Activated T-helper 17 cell treated with anti-CD3 and anti-CD28 coated beads, Interleukin-2, amount 50 U/mL, for 72 hours (primary cell): ENCODE measurements around the gene VEGFA. TPM values are rescaled to one million over a fixed set of nuclear protein-coding genes. Genes with fewer than 3 reads are reported as not detected.
"Not testable (repeated sequence)": the region's sequence is repeated elsewhere in the genome, so short reads cannot be mapped to it uniquely, and the experiment has no call there.

Experiments
- ATAC-seq: fragments of 150-1000 bp; cut with Tn5 transposase; replicated peaks from 2 replicates; pipeline ENCODE4 v1.10.0; 2021; ENCODE audit warnings: mild to moderate bottlenecking, moderate library complexity
- H3K27ac Mint-ChIP-seq: one replicate; pipeline ENCODE4 v1.8.0; 2022; ENCODE audit warnings: mixed read lengths
- H3K27me3 Mint-ChIP-seq: one replicate; pipeline ENCODE4 v1.8.0; 2022; ENCODE audit warnings: mixed read lengths
- H3K36me3 Mint-ChIP-seq: one replicate; pipeline ENCODE4 v1.8.0; 2022; ENCODE audit warnings: low read depth, mild to moderate bottlenecking, mixed read lengths
- H3K4me1 Mint-ChIP-seq: one replicate; pipeline ENCODE4 v1.8.0; 2022; ENCODE audit warnings: mixed read lengths
- H3K4me3 Mint-ChIP-seq: one replicate; pipeline ENCODE4 v1.8.0; 2022; ENCODE audit warnings: mild to moderate bottlenecking, mixed read lengths
- H3K9me3 Mint-ChIP-seq: one replicate; pipeline ENCODE4 v1.8.0; 2022; ENCODE audit warnings: mixed read lengths
- total RNA-seq, 2 donors: library from RNA; stranded (reverse); gene quantifications; one replicate each; pipeline ENCODE4 v1.2.3, GENCODE V29; 2022

VEGFA gene
- total RNA-seq, 2 donors from 2014 or later, result 48.7 to 142 TPM

DNA sequence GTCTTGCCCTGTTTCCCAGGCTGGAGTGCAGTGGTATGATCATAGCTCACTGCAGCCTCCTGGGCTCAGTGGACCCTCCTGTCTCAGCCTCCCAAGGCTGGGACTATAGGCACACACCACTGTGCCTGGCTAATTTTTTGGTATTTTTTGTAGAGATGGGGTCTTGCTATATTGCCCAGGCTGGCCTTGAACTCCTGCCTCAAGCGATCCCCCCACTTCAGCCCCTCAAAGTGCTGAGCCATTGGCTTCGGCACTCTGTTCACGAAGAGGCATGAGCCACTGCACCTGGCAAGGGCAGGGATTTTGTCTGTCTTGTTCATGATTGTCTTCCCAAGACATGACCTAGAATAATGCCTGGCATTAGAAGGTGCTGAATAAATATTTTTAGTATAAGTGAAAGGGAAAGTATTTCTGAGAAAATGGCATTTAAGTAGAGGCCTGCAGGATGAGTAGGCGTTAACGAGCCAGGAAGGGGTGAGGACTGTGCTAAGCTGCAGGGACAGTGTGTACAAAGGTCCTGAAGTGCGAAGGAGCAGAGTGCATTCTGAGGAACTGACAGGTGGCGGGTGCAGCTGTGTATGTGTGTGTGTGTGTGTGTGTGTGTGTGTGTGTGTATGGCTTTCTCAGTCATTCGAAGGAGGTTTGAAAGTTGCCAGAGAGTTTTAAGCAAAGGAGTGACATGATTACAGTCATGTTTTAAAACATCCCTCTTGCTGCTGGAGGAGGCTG lies 43.0 kb downstream of the VEGFA start:
- H3K9me3 Mint-ChIP-seq, result no peaks in the 10 kb centered on the region
- H3K4me3 Mint-ChIP-seq, result no peak overlapping the region
- H3K27ac Mint-ChIP-seq, result no peak overlapping the region
- H3K36me3 Mint-ChIP-seq, result no peaks in the 10 kb centered on the region
- peaks cover 3% of the 10 kb centered on the region for H3K27me3 Mint-ChIP-seq
- no peaks in the 10 kb centered on the region for H3K4me1 Mint-ChIP-seq
- ATAC-seq, result no peak

DNA sequence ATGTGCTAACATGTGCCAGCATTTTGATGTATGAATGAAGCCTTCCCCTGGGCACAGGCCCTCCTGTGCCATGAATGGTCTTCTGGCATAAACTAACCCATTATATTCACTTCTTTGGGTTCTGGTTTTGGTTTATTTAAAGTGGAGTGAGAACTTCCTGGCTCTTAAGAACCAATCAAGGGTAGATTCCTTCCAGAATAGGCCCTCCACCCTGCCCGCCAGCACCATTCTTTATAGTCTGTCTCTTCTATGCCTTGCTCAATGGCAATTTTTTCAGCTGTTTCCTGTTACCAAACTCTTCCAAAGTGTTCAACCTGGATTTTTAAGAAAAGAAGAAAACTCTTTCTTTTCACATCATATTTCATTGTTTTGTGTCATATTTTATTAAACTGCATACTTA lies 44.1 kb downstream of the VEGFA start:
- no peaks in the 10 kb centered on the region for H3K9me3 Mint-ChIP-seq
- H3K27ac Mint-ChIP-seq, result no peak overlapping the region
- no peak for ATAC-seq
- no peaks in the 10 kb centered on the region for H3K27me3 Mint-ChIP-seq
- no peaks in the 10 kb centered on the region for H3K4me1 Mint-ChIP-seq
- no peak overlapping the region for H3K4me3 Mint-ChIP-seq
- H3K36me3 Mint-ChIP-seq, result no peaks in the 10 kb centered on the region

DNA sequence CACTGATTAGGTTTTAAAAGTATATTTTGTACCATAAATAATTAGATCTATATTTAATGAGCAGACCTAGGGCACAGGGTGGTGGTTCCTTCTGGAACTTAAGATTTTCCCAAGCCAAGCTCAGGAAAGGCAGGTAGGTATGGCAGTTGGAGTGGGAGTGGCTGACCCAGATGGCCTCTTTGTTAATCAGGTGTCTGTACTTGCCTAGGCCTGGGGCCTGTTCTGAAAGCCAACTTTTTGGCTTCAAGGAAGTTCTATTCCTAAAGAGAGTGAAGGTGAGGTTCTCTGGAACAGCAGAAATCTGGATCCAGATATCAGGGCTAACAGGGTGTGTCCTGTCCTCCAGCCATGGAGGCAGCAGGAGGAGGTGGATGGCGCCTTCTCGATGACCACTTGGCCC lies 44.9 kb downstream of the VEGFA start:
- H3K9me3 Mint-ChIP-seq, result no peaks in the 10 kb centered on the region
- H3K27me3 Mint-ChIP-seq, result no peaks in the 10 kb centered on the region
- no peaks in the 10 kb centered on the region for H3K36me3 Mint-ChIP-seq
- no peak overlapping the region for H3K4me3 Mint-ChIP-seq
- H3K27ac Mint-ChIP-seq, result no peak overlapping the region
- ATAC-seq, result no peak
- no peaks in the 10 kb centered on the region for H3K4me1 Mint-ChIP-seq

DNA sequence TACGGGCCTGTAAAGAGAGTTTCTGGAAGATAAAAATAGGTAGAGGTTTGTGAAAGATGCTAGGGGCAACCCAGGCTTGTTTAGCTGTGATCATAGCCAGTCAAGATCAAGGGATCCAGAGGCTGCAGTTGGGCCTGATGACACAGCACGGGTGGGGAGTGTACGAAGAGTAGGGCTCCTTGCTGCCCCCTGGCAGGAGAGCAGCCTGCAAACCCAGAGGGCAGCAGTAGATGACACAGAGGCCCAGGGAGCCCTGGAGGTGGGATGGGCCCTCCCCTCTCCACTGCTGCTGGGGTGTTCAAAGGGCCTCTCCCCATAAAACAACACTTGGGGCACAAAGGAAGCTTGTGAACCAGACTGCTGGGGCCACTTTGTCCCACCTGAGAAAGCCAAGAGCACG lies 47.2 kb downstream of the VEGFA start:
- Mint-ChIP-seq H3K4me1 (no peaks in the 10 kb centered on the region), H3K36me3 (no peaks in the 10 kb centered on the region), H3K27ac (no peak overlapping the region), H3K4me3 (no peak overlapping the region), H3K27me3 (peaks cover 7% of the 10 kb centered on the region), H3K9me3 (no peaks in the 10 kb centered on the region)
- peak; percentile 63 for ATAC-seq

DNA sequence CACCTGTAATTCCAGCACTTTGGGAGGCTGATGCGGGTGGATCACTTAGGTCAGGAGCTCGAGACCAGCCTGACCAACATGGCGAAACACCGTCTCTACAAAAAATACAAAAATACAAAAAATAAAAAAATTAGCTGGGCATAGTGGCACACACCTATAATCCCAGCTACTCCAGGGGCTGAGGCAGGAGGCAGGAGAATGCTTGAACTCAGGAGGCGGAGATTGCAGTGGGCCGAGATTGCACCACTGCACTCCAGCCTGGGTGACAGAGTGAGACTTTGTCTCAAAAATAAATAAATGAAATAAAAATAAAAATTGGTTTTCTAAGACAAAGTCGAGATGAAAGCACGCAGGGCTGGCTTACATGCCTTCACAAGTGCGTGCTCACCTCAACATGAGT lies 49.0 kb downstream of the VEGFA start:
- not testable (repeated sequence) for H3K27ac Mint-ChIP-seq, ATAC-seq, H3K4me1 Mint-ChIP-seq, H3K36me3 Mint-ChIP-seq, H3K9me3 Mint-ChIP-seq, H3K27me3 Mint-ChIP-seq, H3K4me3 Mint-ChIP-seq

DNA sequence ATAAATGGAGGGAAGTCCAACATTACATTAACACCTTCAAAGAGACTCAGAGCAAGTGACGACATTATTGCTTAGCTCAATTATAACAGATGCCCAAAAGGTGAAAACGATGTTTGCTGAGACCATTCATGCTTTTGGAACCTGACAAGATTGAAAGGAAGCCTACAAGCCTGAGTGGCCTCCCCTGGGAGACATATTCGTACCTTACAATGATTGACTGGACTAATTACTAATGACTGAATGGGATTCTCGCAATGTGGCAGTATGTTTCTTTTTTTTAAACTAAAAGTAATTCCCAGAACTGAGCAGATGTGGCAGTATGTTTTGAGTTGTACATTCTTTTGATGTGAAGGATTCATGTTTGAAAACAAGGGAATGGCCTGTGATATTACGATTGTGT lies 49.9 kb downstream of the VEGFA start:
- H3K27me3 Mint-ChIP-seq, result peaks cover 7% of the 10 kb centered on the region
- H3K4me1 Mint-ChIP-seq, result no peaks in the 10 kb centered on the region
- ATAC-seq, result no peak
- no peaks in the 10 kb centered on the region for H3K36me3 Mint-ChIP-seq
- H3K9me3 Mint-ChIP-seq, result no peaks in the 10 kb centered on the region
- no peak overlapping the region for H3K4me3 Mint-ChIP-seq
- H3K27ac Mint-ChIP-seq, result no peak overlapping the region

DNA sequence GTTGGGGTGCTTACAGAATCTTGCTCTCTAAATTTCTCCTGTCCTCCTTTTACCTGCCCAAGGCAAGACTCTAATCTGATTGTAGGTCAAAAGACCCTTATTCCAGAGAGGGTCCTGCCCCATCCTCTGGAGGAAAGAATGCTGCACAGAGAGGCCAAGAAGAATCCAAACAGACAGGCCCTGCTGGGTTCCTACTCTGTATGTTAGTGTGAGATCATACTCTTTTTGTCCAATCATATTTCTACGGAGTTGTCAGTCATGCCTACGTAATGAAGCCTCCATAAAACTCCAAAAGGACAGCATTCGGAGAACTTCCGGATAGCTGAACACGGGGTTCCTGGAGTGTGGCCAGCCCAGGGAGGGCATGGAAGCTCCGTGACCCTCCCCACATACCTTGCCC lies 50.5 kb downstream of the VEGFA start:
- no peaks in the 10 kb centered on the region for H3K9me3 Mint-ChIP-seq

DNA sequence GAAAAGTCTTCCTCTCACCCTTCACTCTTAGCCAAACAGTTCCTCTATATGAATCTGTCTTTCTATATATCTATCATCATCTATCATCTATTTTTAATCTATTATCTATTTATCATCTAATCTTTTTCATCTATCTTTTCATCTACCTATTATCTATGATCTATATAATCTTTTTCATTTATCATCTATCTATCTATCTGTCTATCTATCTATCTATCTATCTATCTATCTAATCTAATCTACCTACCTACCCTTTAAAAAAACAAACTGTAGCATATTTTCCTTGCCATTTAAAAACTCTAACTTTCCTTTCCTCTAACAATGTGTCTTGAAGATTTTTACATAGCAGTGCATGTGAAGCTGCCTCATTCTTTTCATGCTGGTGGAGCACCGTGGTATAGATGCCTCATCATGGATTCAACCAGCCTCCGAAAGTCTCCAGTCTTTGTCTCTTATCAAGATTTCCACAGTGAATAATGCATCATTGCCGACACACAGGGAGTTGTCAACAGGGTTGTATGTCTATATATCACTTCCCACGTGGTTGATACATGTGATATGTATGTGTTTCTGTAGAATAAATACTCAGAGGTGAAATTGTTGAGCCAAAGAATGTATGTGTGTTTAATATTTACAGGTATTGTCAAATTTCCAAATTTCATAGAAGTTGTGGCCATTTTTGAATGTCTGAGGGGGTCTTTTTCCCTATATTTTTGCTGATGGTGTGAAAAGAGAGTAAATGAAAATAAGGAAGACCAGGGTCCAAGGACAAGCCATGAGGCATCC lies 51.3 kb downstream of the VEGFA start:
- H3K27me3 Mint-ChIP-seq, result peaks cover 7% of the 10 kb centered on the region
- ATAC-seq, result no peak
- H3K4me1 Mint-ChIP-seq, result no peaks in the 10 kb centered on the region
- no peak overlapping the region for H3K4me3 Mint-ChIP-seq
- no peaks in the 10 kb centered on the region for H3K36me3 Mint-ChIP-seq
- no peaks in the 10 kb centered on the region for H3K9me3 Mint-ChIP-seq
- H3K27ac Mint-ChIP-seq, result no peak overlapping the region

More for the DNA sequence above, 50.5 kb downstream of the VEGFA start:
- Mint-ChIP-seq H3K36me3 (no peaks in the 10 kb centered on the region), H3K4me3 (no peak overlapping the region), H3K27ac (no peak overlapping the region), H3K4me1 (no peaks in the 10 kb centered on the region), H3K27me3 (peaks cover 7% of the 10 kb centered on the region)
- no peak for ATAC-seq

DNA sequence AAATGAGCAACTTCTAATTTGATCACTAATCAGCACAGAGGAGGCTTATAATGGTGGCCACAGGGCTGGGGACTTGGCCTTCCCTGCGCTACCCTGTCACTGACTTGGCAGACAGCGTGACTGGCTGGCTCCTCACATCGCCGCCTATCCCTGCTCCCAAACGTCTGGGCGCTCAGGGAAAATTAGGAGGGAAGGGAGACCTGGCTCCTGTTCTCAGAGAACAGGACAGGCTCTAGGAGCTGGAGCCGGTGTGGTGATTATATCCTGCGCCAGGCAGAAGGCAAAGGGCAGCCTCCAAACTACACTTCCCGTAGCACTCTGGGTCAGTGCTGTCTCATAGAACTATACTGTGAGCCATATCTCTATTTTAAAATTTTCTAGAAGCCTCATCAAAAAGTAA lies 53.4 kb downstream of the VEGFA start:
- Mint-ChIP-seq H3K27ac (no peak overlapping the region), H3K36me3 (no peaks in the 10 kb centered on the region), H3K27me3 (peaks cover 7% of the 10 kb centered on the region), H3K4me1 (no peaks in the 10 kb centered on the region), H3K9me3 (no peaks in the 10 kb centered on the region), H3K4me3 (no peak overlapping the region)
- ATAC-seq, result no peak

DNA sequence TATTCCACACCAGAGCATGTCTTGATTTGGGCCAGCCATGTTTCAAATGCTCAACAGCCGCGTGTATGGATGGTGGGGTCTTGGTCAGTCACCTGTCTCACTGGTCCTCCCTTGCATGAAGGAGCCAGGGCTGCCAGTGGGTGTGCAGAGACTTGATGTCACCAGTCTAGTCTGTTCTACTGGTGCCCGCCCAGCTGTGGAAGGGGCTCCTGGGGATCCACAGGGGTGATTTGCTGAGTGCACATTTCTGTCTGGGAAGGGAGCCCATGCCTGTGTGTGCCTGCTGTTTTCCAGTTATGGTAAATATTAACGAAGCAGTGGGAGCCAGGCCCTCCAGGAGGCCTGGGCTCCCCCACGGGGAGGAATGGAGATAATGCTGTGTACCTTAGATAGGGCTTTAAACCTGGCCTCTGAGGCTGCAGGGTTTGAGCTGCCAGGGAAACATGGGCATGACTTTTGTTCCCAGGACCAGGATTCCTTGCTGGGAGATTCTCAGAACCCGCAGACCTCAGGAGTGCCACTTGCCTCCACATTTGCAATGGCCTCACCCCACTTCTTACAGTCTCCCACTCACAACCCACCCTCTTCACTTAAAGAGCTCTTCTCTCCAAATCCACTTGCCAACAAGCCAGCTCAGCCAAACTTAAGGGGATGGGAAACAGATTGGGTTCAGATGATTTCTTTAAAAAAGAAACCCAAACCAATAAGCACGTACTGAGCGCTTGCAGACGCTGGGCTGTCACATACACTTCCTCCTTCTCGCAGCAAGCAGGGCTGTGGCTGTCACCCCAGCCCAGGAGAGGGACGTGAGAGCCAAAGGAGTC lies 54.1 kb downstream of the VEGFA start:
- Mint-ChIP-seq H3K9me3 (no peaks in the 10 kb centered on the region), H3K27me3 (peaks cover 7% of the 10 kb centered on the region), H3K4me1 (no peaks in the 10 kb centered on the region), H3K27ac (no peak overlapping the region), H3K36me3 (no peaks in the 10 kb centered on the region), H3K4me3 (no peak overlapping the region)
- ATAC-seq, result no peak

DNA sequence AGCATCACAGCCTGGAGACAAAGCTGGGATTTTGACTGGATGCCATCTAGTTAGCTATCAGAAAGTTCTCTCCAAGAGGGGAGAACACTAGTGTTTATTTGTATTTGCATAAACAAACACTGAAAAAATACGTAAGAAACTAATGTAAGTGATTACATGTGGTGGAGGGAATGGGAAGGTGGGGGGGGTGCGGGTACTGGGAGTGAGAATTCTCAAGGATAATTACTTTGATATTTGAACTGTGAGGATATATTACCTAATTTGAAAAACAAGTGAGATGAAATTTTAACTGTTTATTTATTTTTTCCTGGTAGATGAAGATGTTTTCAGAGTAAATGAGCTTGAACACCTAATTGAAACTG lies 54.7 kb downstream of the VEGFA start:
- Mint-ChIP-seq H3K4me3 (no peak overlapping the region), H3K9me3 (no peaks in the 10 kb centered on the region), H3K27ac (no peak overlapping the region), H3K27me3 (peaks cover 7% of the 10 kb centered on the region), H3K36me3 (no peaks in the 10 kb centered on the region), H3K4me1 (no peaks in the 10 kb centered on the region)
- ATAC-seq, result no peak

DNA sequence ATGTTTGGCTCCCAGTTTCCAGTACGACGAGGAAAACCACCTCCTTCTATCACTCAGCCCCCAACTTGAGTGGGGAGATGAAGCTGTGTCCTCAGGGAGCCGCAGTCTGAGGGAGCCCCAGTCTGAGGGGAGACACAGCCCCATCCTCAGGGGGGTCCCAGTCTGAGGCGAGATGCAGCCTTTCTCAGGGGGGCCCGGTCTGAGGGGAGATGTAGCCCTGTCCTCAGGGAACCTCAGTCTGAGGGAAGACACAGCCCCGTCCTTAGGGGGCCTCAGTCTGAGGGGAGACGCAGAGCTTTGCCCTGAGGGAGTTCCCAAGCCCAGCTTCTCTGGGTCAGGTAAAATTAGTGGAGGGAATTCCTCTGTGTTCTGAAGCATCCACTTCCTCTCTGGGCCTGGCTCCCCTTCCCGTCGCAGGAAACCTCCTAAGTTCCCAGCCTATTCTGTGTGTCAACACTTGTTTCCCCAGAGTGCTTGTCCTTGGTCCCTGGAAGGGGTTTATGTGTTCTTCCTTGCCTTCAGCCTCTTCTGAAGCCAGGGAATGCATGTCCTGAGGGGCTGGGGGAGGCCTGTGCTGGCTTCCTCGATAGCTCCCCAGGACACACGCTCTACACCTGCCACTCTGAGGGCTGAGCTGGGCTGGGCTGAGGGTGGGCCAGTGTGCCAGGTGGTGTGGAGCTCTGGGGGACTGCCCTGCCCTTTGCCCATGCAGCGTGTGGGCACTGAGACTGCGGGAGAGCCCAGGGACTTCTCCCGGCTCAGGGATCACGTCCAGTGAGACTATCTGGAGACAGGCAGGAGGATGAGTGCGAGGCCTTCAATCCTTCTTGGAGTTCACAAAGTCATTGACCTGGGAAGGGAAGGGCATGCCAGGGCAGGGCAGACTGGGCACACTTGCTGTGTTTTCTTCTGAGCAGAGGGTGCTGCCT lies 55.4 kb downstream of the VEGFA start:
- Mint-ChIP-seq H3K27ac (no peak overlapping the region), H3K27me3 (peaks cover 10% of the 10 kb centered on the region), H3K36me3 (no peaks in the 10 kb centered on the region), H3K9me3 (no peaks in the 10 kb centered on the region), H3K4me1 (no peaks in the 10 kb centered on the region), H3K4me3 (no peak overlapping the region)
- ATAC-seq, result no peak

DNA sequence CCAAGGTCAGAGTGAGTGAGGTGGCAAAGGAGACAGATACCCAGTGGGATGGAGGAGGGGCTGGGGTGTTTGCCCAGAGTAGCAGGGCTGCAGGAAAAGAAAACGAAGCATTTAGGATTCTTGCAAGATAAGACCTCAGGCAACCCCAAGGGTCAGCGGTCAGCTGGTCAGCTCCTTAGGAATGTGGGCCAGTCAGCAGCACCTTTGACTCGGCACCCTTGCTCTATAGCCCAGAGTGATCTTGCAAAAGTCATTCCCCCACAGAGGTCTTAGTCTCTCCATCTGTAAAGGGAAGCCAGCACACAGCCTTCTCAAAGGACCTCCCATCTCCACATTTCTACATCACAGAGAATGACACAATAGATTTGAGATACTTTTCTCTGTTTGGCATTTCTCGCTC lies 56.7 kb downstream of the VEGFA start:
- no peak for ATAC-seq
- no peak overlapping the region for H3K27ac Mint-ChIP-seq
- no peaks in the 10 kb centered on the region for H3K9me3 Mint-ChIP-seq
- no peak overlapping the region for H3K4me3 Mint-ChIP-seq
- H3K36me3 Mint-ChIP-seq, result no peaks in the 10 kb centered on the region
- no peaks in the 10 kb centered on the region for H3K4me1 Mint-ChIP-seq
- peaks cover 8% of the 10 kb centered on the region for H3K27me3 Mint-ChIP-seq

DNA sequence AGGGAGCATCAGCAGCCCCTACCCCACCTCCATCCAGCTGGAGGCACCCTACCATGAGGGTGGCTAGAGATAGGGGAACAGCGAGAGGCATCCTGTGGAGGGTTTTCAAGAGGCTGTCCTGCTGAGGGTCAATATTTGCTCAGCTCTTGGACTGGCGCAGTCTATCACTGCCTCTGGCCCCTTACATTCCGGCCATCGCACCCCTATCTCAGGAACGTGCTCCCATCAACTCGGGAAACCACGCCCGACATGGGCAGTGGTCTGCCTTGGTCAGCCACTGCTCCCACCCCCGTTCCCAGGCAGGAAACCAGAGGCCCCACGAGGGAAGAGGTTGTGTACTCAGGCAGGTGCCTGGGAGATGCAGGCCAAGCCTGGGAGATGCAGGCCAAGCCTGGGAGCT lies 57.9 kb downstream of the VEGFA start:
- Mint-ChIP-seq H3K4me1 (no peaks in the 10 kb centered on the region), H3K9me3 (no peaks in the 10 kb centered on the region), H3K36me3 (no peaks in the 10 kb centered on the region), H3K4me3 (no peak overlapping the region), H3K27ac (no peak overlapping the region), H3K27me3 (peaks cover 8% of the 10 kb centered on the region)
- no peak for ATAC-seq
